ENCODE measurements around the gene PCDHGB1. TPM values are rescaled to one million over a fixed set of nuclear protein-coding genes. Genes with fewer than 3 reads are reported as not detected.
"Not testable (repeated sequence)": the region's sequence is repeated elsewhere in the genome, so short reads cannot be mapped to it uniquely, and the experiment has no call there.

PCDHGB1 gene
- total and polyA plus RNA-seq, 2 donors (not counting 1 experiment from before 2014, with no cell fraction given): 1.7 to 4.3 TPM

GRCh38 chr5:141326088-141326854, 23.6 kb upstream of the PCDHGB1 start:
- Histone ChIP-seq H3K4me1 (ENCODE audit: control insufficient read depth, extremely low read depth, insufficient read depth, low read length) (no peaks in the 10 kb centered on the region), H3K9ac (ENCODE audit: insufficient read depth, low read length) (peak overlapping the region; percentile 41), H3K27me3 (ENCODE audit: control insufficient read depth, insufficient read depth, low read length) (no peaks in the 10 kb centered on the region), H2AFZ (ENCODE audit: low read length) (peak overlapping the region; percentile 75), H3K9me3 (ENCODE audit: control insufficient read depth, insufficient read depth, low read depth, low read length) (no peaks in the 10 kb centered on the region), H3K4me3 (replicated peaks in 1 of 4; ENCODE audit: control extremely low read depth in 1 of 4, insufficient read depth in 1 of 4, low read depth in 3 of 4, low read length in 4 of 4) (peak overlapping the region; percentile 24 to 80 (median 54)), H3K4me2 (ENCODE audit: extremely low read depth, insufficient read depth, low read length) (peak overlapping the region; percentile 73), H3K36me3 (ENCODE audit: control insufficient read depth, insufficient read depth, low read length) (no peaks in the 10 kb centered on the region), H3K27ac (ENCODE audit: insufficient read depth, low read length) (peak overlapping the region; percentile 13), H3K79me2 (ENCODE audit: control insufficient read depth, insufficient read depth, low read length) (no peaks in the 10 kb centered on the region), H4K20me1 (ENCODE audit: control insufficient read depth, extremely low read depth, insufficient read depth, low read length) (no peaks in the 10 kb centered on the region)
- TF ChIP-seq EZH2 (IDR thresholded peaks at IDR 0.05; ENCODE audit: low read length, missing control alignments): no peak
- peak; percentile 77 to 80 for TF ChIP-seq CTCF (conservative IDR thresholded peaks at IDR 0.05 in 1 of 2, IDR thresholded peaks at IDR 0.05 in 1 of 2; ENCODE audit: low read depth in 1 of 2, low read length in 2 of 2)
- peak; percentile 77 to 78 for DNase-seq (ENCODE audit: low read depth in 2 of 2)

- Histone ChIP-seq H3K4me2 (ENCODE audit: extremely low read depth, insufficient read depth, low read length) (no peak overlapping the region), H3K27me3 (ENCODE audit: control insufficient read depth, insufficient read depth, low read length) (no peaks in the 10 kb centered on the region), H3K4me1 (ENCODE audit: control insufficient read depth, extremely low read depth, insufficient read depth, low read length) (no peaks in the 10 kb centered on the region), H3K79me2 (ENCODE audit: control insufficient read depth, insufficient read depth, low read length) (no peaks in the 10 kb centered on the region), H3K4me3 (replicated peaks in 1 of 4; ENCODE audit: control extremely low read depth in 1 of 4, insufficient read depth in 1 of 4, low read depth in 3 of 4, low read length in 4 of 4) (no peak overlapping the region), H3K27ac (ENCODE audit: insufficient read depth, low read length) (no peak overlapping the region), H2AFZ (ENCODE audit: low read length) (no peak overlapping the region), H3K9me3 (ENCODE audit: control insufficient read depth, insufficient read depth, low read depth, low read length) (no peaks in the 10 kb centered on the region), H4K20me1 (ENCODE audit: control insufficient read depth, extremely low read depth, insufficient read depth, low read length) (no peaks in the 10 kb centered on the region), H3K9ac (ENCODE audit: insufficient read depth, low read length) (no peak overlapping the region), H3K36me3 (ENCODE audit: control insufficient read depth, insufficient read depth, low read length) (no peaks in the 10 kb centered on the region)
- DNase-seq (ENCODE audit: low read depth in 2 of 2): no peak
- no peak for TF ChIP-seq CTCF (conservative IDR thresholded peaks at IDR 0.05 in 1 of 2, IDR thresholded peaks at IDR 0.05 in 1 of 2; ENCODE audit: low read depth in 1 of 2, low read length in 2 of 2)
- no peak for TF ChIP-seq EZH2 (IDR thresholded peaks at IDR 0.05; ENCODE audit: low read length, missing control alignments)
Observed at GRCh38 chr5:141328231-141328630, 21.7 kb upstream of the PCDHGB1 start.

- H3K9me3 ChIP-seq (ENCODE audit: control insufficient read depth, insufficient read depth, low read depth, low read length): no peaks in the 10 kb centered on the region
- TF ChIP-seq CTCF (conservative IDR thresholded peaks at IDR 0.05 in 1 of 2, IDR thresholded peaks at IDR 0.05 in 1 of 2; ENCODE audit: low read depth in 1 of 2, low read length in 2 of 2) (peak; percentile 45 to 56), EZH2 (IDR thresholded peaks at IDR 0.05; ENCODE audit: low read length, missing control alignments) (no peak)
- peak within 1 kb of the TSS; percentile 53 for H3K4me2 ChIP-seq (ENCODE audit: extremely low read depth, insufficient read depth, low read length)
- DNase-seq (ENCODE audit: low read depth in 2 of 2): peak; percentile 40 to 67
- peak within 1 kb of the TSS; percentile 50 for H2AFZ ChIP-seq (ENCODE audit: low read length)
- H3K27ac ChIP-seq (ENCODE audit: insufficient read depth, low read length): no peak within 1 kb of the TSS
- no peaks in the 10 kb centered on the region for H3K36me3 ChIP-seq (ENCODE audit: control insufficient read depth, insufficient read depth, low read length)
- H3K4me3 ChIP-seq (replicated peaks in 1 of 4; ENCODE audit: control extremely low read depth in 1 of 4, insufficient read depth in 1 of 4, low read depth in 3 of 4, low read length in 4 of 4): peak within 1 kb of the TSS; percentile 7 to 57 (median 42)
- no peak within 1 kb of the TSS for H3K9ac ChIP-seq (ENCODE audit: insufficient read depth, low read length)
- H3K79me2 ChIP-seq (ENCODE audit: control insufficient read depth, insufficient read depth, low read length): no peaks in the 10 kb centered on the region
- H4K20me1 ChIP-seq (ENCODE audit: control insufficient read depth, extremely low read depth, insufficient read depth, low read length): no peaks in the 10 kb centered on the region
- H3K4me1 ChIP-seq (ENCODE audit: control insufficient read depth, extremely low read depth, insufficient read depth, low read length): no peaks in the 10 kb centered on the region
- H3K27me3 ChIP-seq (ENCODE audit: control insufficient read depth, insufficient read depth, low read length): no peaks in the 10 kb centered on the region
Observed at GRCh38 chr5:141330299-141331080, 19.4 kb upstream of the PCDHGB1 start, which contains the start of gene PCDHGA1. Gene PCDHGA1, plus strand, starts transcription at chr5:141330514.

GRCh38 chr5:141332571-141332970, 17.3 kb upstream of the PCDHGB1 start:
- not testable (repeated sequence) for H3K79me2 ChIP-seq (ENCODE audit: control insufficient read depth, insufficient read depth, low read length); H3K9me3 ChIP-seq (ENCODE audit: control insufficient read depth, insufficient read depth, low read depth, low read length); H3K9ac ChIP-seq (ENCODE audit: insufficient read depth, low read length); H3K4me3 ChIP-seq (replicated peaks in 1 of 4; ENCODE audit: control extremely low read depth in 1 of 4, insufficient read depth in 1 of 4, low read depth in 3 of 4, low read length in 4 of 4); H3K27ac ChIP-seq (ENCODE audit: insufficient read depth, low read length); H3K27me3 ChIP-seq (ENCODE audit: control insufficient read depth, insufficient read depth, low read length); H3K4me1 ChIP-seq (ENCODE audit: control insufficient read depth, extremely low read depth, insufficient read depth, low read length); H3K36me3 ChIP-seq (ENCODE audit: control insufficient read depth, insufficient read depth, low read length); DNase-seq (ENCODE audit: low read depth in 2 of 2); H3K4me2 ChIP-seq (ENCODE audit: extremely low read depth, insufficient read depth, low read length); H4K20me1 ChIP-seq (ENCODE audit: control insufficient read depth, extremely low read depth, insufficient read depth, low read length); H2AFZ ChIP-seq (ENCODE audit: low read length)
